ENCODE measurements around the gene PTDSS2.

Gene PTDSS2

DNA sequence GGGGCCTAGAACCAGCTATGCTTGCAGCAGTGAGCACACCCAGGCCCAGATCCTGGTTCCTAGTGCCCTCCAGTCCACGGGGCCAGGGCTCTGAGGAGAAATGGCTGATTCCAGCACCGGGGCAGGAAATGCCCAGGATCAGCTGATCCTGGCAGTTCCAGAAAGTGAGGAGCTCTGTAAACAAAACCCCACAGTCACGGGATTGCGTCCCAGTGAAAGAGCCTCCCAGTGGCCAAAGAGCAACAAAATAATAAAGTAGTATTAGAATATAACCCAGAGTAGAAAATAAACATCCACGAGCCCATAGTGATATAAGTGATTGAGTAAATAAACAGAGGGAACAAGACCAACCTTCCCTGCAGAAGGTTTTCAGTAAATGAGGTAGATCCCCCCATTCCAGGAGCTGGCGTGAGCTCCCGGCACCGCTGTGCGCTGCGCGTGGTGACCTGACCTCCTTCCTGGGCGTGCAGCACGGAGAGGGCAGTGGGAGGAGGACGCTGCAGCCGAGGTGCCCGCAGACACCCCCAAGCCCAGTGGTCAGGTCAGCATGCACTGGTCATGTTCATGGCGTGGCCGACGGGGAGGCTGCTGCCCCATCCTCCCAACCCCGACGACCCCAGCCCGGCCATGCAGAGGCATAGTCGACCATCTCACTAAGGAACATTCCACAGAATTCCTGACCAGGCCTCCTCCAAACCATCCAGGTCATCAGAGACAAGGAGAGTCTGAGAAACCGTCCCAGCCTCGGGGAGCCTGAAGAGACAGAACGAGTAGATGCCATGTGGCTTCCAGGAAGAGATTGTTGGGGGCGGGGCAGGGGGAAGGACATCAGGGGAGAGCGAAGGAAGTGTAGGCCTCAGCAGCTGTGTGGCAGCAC lies 19.8 kb downstream of the PTDSS2 start:
- no peak for DNase-seq (ENCODE audit: low read depth)

DNA sequence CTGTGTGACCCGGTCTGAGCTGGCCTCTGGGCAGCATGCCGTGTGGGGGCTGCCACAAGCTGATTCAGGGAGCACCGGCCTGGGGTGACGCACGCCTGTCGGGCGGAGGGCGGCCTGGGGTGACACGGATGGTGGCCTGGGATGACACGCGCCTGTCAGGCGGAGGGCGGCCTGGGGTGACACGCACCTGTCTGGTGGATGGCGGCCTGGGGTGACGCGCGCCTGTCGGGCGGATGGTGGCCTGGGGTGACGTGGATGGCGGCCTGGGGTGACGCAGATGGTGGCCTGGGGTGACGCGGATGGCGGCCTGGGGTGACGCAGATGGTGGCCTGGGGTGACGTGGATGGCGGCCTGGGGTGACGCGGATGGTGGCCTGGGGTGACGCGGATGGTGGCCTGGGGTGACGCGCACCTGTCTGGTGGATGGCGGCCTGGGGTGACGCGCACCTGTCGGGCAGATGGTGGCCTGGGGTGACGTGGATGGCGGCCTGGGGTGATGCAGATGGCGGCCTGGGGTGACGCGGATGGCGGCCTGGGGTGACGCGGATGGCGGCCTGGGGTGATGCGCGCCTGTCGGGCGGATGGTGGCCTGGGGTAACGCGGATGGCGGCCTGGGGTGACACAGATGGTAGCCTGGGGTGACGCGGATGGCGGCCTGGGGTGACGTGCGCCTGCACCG lies 21.5 kb downstream of the PTDSS2 start:
- DNase-seq (ENCODE audit: low read depth): no peak

DNA sequence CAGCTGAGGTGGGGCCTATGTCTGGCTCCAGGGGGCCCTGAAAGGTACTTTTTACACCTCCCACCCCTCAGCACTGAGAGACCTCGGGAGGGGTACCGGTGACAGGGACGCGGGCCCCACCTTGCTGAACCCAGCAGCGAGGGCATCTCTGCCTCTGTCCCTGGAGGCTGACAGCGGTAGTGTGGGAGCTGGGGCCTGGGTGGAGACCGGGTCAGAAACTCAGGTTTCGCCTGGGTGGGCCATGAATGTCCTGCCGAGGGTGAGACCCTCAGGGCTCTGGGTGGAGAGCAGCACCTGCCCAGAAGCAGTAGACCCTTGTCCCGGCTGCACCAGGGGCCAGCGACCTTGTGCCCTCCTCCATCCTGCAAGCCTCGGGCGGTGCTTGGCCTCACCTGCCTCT lies 22.2 kb downstream of the PTDSS2 start:
- DNase-seq (ENCODE audit: low read depth): no peak

DNA sequence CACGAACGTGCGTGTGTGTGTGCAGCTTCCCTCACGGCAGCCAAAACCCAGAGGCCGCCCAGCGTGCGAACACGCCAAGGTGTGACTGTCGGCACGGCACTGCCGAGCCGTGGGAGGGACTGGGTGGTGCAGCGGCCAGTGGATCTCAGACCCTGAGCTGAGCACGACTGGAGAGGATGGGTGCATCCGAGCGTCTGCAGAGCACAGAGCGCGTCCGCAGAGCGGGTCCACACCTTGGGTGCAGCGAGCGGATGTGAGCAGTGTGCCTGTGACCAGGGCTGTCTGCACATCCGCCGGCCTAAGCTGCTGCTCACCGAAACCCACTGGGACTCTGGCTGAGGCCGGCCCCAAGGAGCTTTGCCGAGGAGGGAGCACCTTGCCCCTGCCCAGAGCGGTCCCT lies 22.7 kb downstream of the PTDSS2 start:
- DNase-seq (ENCODE audit: low read depth): no peak

DNA sequence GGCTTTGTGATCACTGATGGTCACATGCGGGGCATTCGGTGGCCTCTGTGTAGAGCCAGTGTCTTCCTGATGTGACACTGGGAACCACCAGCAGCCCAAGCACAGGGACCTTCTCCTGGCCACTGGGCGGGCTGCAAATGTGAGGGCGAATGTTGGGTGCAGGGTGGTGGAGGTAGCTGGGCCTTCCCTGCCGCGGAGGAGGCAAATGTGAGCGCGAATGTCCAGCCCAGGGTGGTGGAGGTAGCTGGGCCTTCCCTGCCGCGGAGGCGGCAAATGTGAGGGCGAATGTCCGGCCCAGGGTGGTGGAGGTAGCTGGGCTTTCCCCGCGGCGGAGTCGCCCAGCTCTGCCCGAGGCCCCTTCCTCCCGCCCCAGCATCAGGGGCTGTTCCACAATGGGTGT lies 23.3 kb downstream of the PTDSS2 start:
- no peak for DNase-seq (ENCODE audit: low read depth)

DNA sequence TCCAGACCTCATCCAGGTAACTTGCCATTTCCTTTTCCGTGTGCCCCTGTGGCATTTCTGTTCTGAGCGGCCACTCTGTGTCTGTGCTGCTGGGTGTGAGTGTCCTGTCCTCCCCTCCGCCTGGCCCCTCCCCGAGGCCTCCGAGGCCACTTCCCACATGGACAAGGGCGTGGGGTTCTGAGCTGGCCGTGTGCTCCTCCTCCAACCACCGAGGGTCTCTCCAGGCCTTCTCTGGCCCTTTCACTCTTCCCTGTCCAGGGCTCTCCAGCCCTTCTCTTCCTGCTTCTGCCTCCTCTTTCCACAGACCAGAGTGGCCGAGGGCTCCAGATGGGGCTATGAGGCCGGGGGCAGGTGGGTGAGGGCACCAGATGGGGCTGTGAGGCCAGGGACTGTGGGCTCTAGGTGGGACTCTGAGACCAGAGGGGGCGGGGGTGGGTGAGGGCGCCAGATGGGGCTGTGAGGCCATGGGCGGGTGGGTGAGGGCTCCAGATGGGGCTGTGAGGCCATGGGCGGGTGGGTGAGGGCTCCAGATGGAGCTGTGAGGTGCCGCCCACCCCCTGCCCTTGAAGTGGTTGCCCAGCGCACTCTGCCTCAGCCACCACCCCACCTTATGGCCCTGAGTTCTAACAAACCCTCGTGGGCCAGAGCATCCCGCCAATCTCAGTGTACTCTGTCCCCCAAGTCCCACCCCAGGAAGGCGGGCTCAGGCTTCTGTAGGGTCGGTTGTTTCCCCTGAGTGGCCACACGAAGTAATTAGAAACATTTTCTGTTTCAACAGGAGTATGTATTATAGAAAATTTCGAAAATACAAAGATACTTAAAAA lies 24.1 kb downstream of the PTDSS2 start:
- no peak for DNase-seq (ENCODE audit: low read depth)

DNA sequence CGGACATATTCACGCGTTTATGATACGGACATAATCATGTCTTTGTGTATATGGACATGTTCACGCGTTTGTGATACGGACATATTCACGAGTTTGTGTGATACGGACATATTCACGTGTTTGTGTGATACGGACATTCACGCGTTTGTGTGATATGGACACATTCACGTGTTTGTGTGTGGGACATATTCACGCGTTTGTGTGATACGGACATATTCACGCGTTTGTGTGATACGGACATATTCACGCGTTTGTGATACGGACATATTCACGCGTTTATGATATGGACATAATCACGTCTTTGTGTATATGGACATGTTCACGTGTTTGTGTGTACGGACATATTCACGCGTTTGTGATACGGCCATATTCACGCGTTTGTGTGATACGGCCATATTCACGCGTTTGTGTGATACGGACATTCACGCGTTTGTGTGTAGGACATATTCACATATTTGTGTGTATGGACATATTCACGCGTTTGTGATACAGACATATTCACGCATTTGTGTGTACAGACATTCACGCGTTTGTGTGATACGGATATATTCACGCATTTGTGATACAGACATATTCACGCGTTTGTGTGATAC lies 24.9 kb downstream of the PTDSS2 start:
- no peak for DNase-seq (ENCODE audit: low read depth)

DNA sequence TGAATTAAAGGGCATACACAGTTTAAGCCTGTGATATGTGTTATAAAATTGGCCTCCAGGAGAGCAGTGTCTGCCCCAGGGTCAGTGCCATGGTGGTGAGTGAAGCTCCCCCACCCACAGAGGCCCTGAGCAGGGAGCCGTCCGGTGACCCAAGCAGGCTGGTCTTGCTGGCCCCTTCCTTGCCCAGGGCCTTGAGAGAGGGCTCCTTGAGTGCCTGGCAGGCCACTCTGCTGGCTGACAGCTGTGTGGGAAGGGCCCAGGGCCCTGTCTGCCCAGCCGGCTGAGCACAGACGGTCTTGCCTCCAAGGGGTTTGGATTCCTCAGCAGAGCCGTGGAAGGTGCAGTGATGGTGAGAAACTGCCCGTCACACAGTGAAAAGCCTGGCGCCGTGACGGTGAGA lies 25.9 kb downstream of the PTDSS2 start:
- DNase-seq (ENCODE audit: low read depth): no peak

DNA sequence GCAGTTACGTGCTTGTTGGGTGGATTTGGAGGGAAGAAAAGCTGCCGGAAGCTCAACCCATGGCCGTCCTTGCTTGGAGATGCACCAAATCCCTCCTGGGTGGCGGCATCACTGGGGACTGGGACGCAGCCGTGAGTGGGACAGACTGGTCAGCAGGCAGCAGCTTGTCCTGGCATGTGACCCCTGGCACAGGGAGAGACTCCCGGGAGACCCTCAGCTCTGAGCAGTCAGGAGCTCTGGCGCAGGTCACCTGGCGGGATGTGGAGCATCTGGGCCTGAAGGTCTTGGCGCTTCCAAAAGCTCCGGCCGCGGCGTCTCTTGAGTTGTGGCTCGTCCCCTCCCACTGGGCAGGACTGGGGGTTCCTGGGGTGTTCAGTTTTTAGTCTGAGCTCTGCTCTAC lies 26.3 kb downstream of the PTDSS2 start:
- DNase-seq (ENCODE audit: low read depth): no peak

DNA sequence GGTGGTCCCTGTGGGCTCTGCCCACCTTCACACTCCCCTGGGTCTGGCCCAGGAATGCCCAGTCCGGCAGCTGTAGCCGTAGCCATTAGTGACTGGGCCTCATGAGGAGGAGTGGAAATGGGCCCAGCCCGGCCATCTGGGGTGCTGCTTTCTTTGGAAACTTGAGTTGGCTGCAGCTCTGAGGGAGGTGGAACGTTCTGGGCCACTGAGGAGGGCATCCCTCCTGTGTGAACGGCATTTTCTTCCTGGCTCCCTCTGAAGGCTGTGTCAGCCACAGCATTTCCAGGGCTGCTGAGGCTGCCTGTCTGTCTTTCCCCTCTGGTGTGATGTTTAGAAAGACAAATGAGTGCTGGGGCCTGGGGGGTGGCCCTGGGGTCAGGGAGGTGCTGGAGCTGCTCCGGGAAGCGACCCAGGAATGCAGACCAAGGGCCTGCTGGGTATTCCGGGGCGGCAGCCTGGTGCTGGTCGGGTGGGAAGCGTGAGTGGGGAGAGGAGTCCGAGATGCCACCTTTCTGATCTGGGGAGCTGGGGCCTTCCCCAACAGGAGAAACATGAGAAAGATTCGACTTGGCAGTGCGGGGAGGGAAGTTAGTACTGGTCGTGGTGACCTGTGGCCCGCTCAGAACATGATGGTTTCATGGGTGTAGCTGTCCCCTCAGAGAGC lies 27.1 kb downstream of the PTDSS2 start:
- no peak for DNase-seq (ENCODE audit: low read depth)

DNA sequence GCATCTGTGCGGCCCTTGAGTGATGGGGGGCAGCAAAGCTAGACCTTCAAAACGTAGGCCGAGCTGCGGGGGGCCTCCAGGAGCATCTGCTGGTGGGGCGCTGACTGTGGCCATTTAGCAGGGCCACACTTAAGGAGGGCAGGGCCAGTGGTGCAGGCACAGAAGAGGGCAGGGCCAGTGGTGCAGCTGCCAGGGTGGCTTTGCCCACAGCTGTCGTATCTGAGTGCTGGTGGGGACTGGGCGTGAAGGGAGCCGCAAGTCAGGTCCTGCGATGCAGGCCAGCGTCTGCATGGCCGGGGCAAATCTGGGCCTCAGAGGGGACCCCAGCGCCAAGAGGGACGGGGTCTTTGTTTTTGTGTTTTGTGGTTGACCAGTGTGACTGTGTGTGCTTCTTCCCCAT lies 29.2 kb downstream of the PTDSS2 start:
- no peak for DNase-seq (ENCODE audit: low read depth)

DNA sequence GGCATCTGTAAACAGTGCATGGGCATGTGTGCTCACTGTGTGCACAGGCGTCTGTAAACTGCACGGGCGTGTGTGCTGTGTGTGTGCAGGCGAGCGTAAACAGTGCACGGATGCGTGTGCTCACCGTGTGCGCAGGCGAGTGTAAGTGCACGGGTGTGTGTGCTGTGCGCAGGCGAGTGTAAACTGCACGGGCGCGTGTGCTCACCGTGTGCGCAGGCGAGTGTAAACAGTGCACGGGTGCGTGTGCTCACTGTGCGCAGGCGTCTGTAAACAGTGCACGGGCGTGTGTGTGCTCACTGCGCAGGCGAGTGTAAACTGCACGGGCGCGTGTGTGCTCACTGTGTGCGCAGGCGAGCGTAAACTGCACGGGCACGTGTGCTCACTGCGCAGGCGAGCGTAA lies 34.5 kb downstream of the PTDSS2 start:
- no peak for DNase-seq (ENCODE audit: low read depth)

DNA sequence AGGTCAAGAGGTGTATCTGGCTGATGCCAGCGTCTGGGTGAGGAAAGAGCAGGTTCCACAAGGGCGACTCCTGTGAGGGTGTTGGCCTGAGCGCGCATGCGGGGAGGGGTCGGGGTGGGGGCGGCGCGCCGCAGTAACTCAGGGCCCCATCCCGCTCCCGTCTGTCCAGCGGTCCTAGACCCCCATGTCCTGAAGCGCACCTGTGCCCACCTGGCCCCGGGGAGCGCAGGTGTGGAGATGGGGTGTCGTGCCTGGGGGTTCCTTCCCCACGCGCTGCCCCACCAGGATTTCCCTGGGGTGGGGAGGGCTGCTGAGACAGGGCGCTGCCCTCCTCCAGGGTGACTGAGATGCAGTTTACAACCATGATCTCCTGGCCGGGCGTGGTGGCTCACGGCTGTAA lies 36.1 kb downstream of the PTDSS2 start:
- no peak for DNase-seq (ENCODE audit: low read depth)

DNA sequence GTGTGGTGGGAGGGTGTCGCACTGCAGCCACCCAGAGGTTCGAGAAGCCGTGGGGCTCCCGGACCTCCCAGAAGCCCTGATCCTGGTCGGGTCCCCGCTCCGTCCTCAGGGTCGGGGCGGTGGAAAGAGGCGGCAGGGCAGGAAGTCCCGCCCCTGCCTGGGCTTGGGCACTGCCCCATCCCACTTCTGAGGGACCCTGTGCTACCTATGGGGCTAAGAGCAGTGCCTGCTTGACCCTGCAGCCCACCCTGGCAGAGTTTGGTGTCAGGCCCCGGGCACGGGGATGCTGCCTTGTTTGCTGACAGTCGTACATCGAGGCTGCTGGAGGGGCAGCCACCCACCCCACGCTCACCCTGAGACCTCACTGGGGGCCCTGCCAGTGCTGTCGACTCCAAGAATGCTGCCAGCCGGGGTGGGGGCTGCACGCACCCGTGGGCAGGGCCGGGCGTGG lies 37.5 kb downstream of the PTDSS2 start:
- no peak for DNase-seq (ENCODE audit: low read depth)

DNA sequence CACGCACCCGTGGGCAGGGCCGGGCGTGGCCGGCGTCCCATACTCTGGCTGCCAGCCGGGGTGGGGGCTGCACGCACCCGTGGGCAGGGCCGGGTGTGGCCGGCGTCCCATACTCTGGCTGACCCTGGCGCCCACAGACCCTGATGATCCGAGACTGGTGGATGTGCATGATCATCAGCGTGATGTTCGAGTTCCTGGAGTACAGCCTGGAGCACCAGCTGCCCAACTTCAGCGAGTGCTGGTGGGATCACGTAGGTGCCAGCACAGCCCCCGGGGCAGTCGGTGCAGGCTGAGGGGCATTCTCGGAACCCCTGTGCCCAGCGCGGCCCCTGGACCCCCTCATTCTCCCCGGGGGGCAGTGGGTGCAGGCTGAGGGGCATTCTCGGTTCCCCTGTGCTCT lies 38.0 kb downstream of the PTDSS2 start:
- DNase-seq (ENCODE audit: low read depth): no peak

DNA sequence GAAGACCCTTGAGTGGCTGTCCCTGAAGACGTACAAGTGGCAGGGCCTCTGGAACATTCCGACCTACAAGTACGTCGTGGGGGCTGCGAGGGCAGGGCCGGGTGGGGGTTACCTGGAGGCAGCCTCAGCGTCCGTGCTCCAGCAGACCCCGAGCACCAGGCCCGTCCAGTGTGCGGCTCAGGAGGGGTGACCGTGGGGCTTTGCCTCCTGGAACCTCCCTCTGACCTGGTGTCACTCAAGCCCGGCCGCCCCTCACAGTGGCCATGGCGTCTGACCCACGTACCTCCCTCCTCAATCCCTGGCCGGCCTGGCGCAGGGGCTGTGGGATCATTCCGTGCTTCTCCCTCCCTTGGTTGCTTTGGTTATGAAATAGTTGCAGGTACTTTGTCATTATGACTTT lies 38.5 kb downstream of the PTDSS2 start:
- no peak for DNase-seq (ENCODE audit: low read depth)

DNA sequence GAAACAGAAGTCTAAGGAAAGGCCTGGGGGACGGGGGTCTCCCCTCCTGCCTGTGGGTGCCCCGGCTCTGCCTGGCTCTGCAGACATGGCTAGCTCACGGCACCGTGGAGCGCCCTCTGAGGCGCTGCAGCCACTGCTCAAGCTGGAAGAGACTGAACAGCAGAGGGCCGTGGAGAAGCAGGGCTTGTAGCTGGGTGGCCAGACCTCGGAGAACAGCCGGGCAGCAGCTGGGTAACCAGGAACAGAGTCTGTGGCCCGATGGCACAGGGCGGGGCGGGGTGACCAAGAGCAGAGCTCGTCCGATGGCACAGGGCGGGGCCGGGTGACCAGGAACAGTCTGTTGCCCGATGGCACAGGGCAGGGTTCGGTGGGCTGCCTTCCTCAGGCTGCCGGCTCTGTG lies 38.9 kb downstream of the PTDSS2 start:
- DNase-seq (ENCODE audit: low read depth): no peak

DNA sequence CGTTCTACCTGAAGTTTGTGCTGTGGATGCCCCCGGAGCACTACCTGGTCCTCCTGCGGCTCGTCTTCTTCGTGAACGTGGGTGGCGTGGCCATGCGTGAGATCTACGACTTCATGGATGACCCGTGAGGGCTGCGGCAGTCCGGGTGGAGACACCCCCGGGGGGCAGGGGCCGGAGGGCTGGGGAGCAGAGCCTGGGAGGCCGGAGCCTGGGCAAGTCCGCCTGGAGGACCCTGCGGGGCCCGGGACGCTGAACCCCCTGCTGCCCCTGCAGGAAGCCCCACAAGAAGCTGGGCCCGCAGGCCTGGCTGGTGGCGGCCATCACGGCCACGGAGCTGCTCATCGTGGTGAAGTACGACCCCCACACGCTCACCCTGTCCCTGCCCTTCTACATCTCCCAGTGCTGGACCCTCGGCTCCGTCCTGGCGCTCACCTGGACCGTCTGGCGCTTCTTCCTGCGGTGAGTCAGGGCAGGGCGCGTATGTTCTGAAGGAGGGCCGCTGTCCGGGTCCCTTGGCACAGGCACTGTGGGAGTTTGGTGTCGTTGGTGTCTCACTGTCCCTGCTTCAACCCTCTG lies 39.6 kb downstream of the PTDSS2 start:
- DNase-seq (ENCODE audit: low read depth): no peak

DNA sequence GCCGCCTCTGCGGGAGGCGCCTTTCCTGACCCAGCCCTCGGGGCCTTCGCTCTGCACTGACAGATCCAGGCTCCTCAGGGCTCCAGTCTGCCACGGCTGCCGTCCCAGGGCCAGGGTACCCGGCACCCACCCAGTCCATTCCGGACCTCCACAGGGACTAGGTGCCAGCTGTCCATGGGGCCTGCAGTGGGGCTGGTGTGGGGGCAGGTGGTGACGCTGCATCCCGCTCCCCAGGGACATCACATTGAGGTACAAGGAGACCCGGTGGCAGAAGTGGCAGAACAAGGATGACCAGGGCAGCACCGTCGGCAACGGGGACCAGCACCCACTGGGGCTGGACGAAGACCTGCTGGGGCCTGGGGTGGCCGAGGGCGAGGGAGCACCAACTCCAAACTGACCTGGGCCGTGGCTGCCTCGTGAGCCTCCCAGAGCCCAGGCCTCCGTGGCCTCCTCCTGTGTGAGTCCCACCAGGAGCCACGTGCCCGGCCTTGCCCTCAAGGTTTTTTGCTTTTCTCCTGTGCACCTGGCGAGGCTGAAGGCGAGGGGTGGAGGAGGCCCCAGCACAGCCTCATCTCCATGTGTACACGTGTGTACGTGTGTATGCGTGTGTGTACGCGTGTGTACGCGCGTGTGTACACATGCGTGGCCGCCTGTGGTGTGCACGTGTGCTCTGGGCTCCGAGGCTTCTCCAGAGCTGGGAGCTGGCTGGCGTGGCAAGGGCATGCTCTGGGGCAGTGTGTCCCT lies 40.3 kb downstream of the PTDSS2 start:
- DNase-seq (ENCODE audit: low read depth): no peak

DNA sequence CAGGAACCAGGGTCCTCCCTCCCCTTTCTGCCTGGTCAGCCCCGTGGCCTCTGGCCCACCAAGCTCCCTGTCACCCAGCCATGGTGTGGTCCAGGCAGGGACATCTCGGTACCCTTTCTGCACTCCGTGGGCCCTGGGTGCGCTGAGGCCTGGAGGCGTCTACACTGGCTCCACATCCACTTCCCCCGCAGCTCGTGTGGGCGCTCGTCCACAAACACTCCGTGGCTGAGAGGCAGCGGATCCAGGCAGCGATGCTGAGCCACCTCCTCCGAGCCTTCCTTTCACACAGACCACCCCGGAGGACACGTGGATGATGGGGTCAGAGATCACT lies 40.8 kb downstream of the PTDSS2 start:
- no peak for DNase-seq (ENCODE audit: low read depth)

DNA sequence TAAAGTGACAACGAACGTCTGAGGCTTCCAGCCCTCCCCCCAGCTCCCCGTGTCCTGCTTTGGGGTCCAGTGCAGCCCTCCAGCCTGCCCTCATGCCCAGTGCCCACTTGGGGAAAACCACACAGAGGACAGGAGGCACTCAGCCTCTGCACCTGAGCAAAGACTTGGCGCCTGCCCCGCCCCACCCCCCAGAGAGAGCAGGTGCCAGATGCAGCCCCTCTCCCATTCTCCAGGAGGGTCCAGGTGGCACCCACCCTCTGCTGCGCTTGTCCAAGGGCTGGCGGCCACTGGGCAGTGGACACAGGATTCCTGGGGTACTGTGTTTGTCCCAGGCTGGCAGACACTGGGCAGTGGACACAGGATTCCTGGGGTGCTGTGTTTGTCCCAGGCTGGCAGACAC lies 41.3 kb downstream of the PTDSS2 start:
- DNase-seq (ENCODE audit: low read depth): no peak
